T-cell (primary cell): Measurements from ENCODE around the gene ERGIC1. TPM values are rescaled to one million over a fixed set of nuclear protein-coding genes. Genes with fewer than 3 reads are reported as not detected.

Experiments
- ATAC-seq, 4 experiments: fragments of 200-7000 bp in 3 of 4; fragments of 150-1000 bp in 1 of 4; cut with Tn5 transposase; replicated peaks in 1 of 4; 1 replicate in 3 of 4; 2 replicates in 1 of 4; pipeline ENCODE4 v1.10.0; 2021; ENCODE audit warnings: moderate library complexity in 3 of 4, mild to moderate bottlenecking in 2 of 4, moderate number of reproducible peaks in 1 of 4
- CTCF ChIA-PET, 2 donors: fragments of 300-600 bp; sonication (Branson Sonifier 250); formaldehyde crosslinking; loops; one replicate each; lab custom pipeline; 2022; ENCODE audit warnings: antibody characterized with exemption in 2 of 2; lab: Charles Lee
- POLR2A ChIA-PET, 2 donors: fragments of 300-600 bp; sonication (Branson Sonifier 250); formaldehyde crosslinking; loops; one replicate each; lab custom pipeline; 2022; ENCODE audit warnings: antibody characterized with exemption in 2 of 2; lab: Charles Lee
- DNase-seq, 35 experiments: peaks; one replicate each; pipeline versions ENCODE4 v3.0.0 to v3.0.0-alpha.2; 2013 to 2023
- H3K27ac ChIP-seq: one replicate; pipeline ENCODE4 v1.5.1; 2013; ENCODE audit warnings: low read length
- H3K27me3 ChIP-seq, 2 experiments: replicated peaks in 1 of 2; 1 replicate in 1 of 2; 2 replicates in 1 of 2; pipeline versions ENCODE4 v1.6.1 to v1.7.0; 2013; ENCODE audit warnings: low read length in 1 of 2, mixed read lengths in 1 of 2; ENCODE audit not compliant: control insufficient read depth in 2 of 2, insufficient read depth in 2 of 2; ENCODE audit errors: extremely low read depth in 1 of 2
- H3K36me3 ChIP-seq, 2 donors: 1 replicate in 1 of 2; 2 replicates in 1 of 2; pipeline versions ENCODE4 v1.6.1 to v1.7.0; 2013; ENCODE audit warnings: low read length in 1 of 2; ENCODE audit not compliant: control insufficient read depth in 2 of 2, insufficient read depth in 1 of 2; ENCODE audit errors: extremely low read depth in 1 of 2
- H3K4me1 ChIP-seq, 2 experiments: 1 replicate in 1 of 2; 2 replicates in 1 of 2; pipeline versions ENCODE4 v1.6.1 to v1.7.0; 2013; ENCODE audit warnings: low read length in 2 of 2, mixed read lengths in 1 of 2; ENCODE audit not compliant: insufficient read depth in 2 of 2, control insufficient read depth in 1 of 2; ENCODE audit errors: extremely low read depth in 1 of 2
- H3K4me3 ChIP-seq, 2 donors: 1 replicate in 1 of 2; 2 replicates in 1 of 2; pipeline versions ENCODE4 v1.5.1 to v1.7.0; 2013; ENCODE audit warnings: mild to moderate bottlenecking in 2 of 2, low read length in 1 of 2, moderate library complexity in 1 of 2; ENCODE audit not compliant: control insufficient read depth in 1 of 2; ENCODE audit errors: extremely low read depth in 1 of 2
- H3K9me3 ChIP-seq: 2 replicates; pipeline ENCODE4 v1.7.0; 2013
- H3K27ac Mint-ChIP-seq, 2 donors: one replicate each; pipeline ENCODE4 v1.8.0; 2020 to 2021; ENCODE audit warnings: mild to moderate bottlenecking in 2 of 2, mixed read lengths in 2 of 2
- H3K27me3 Mint-ChIP-seq, 2 donors: one replicate each; pipeline ENCODE4 v1.8.0; 2021 to 2022; ENCODE audit warnings: mixed read lengths in 2 of 2
- H3K36me3 Mint-ChIP-seq: one replicate; pipeline ENCODE4 v1.8.0; 2021; ENCODE audit warnings: mixed read lengths
- H3K4me1 Mint-ChIP-seq, 3 donors: one replicate each; pipeline ENCODE4 v1.8.0; 2020 to 2022; ENCODE audit warnings: mixed read lengths in 3 of 3, mild to moderate bottlenecking in 1 of 3
- H3K4me3 Mint-ChIP-seq, 3 donors: one replicate each; pipeline ENCODE4 v1.8.0; 2020 to 2022; ENCODE audit warnings: mild to moderate bottlenecking in 3 of 3, mixed read lengths in 3 of 3, moderate library complexity in 3 of 3
- H3K9me3 Mint-ChIP-seq, 3 donors: one replicate each; pipeline ENCODE4 v1.8.0; 2020 to 2022; ENCODE audit warnings: mixed read lengths in 3 of 3
- WGBS: methylation state at CpG from one replicate; pipeline ENCODE4 v1.1.5; 2013; ENCODE audit warnings: missing lambda C conversion rate; ENCODE audit not compliant: insufficient coverage; 5-methylcytosine and 5-hydroxymethylcytosine counted together
- total RNA-seq, 35 experiments: library from RNA in 6 of 35; stranded (reverse) in 6 of 35; fragments of 120-200 nt in 1 of 35; gene quantifications; one replicate each; pipeline versions ENCODE4 v1.2.1 to v1.2.4 and lab custom pipeline; 2013 to 2026

The ERGIC1 gene
- total RNA-seq, 5 donors from 2014 or later (not counting 1 experiment from before 2014, with no cell fraction given), result 45.5 to 67.7 (median 46.8) TPM

DNA sequence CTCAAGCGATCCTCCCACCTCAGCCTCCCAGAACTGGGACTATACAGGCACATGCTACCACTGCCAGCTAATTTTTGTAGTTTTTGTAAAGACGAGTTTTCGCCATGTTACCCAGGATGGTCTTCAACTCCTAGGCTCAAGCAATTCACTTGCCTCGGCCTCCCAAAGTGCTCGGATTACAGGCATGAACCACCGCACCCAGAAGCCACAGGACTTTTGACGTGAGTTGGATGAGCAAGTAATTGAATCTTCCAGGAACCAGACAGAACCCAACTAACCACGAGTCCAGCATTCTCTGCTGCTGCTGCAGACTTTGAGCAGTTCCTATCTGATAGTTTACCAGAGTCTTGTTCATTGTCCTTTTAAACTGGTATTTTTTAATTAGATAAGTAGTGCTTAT, 139.9 kb downstream of the ERGIC1 start:
- H3K4me3 Mint-ChIP-seq, result no peak overlapping the region
- no peaks in the 10 kb centered on the region for H3K9me3 Mint-ChIP-seq
- H3K4me1 Mint-ChIP-seq, result peaks cover 2 to 9% (median 4%) of the 10 kb centered on the region in 3 donors
- Histone ChIP-seq H3K4me3 (no peak overlapping the region), H3K36me3 (peaks cover 5 to 14% of the 10 kb centered on the region in 2 donors), H3K9me3 (no peaks in the 10 kb centered on the region), H3K27me3 (peaks cover 0 to 2% of the 10 kb centered on the region in 2 experiments), H3K27ac (no peak overlapping the region), H3K4me1 (no peaks in the 10 kb centered on the region)
- peaks cover 0 to 4% of the 10 kb centered on the region in 2 donors for H3K27me3 Mint-ChIP-seq
- DNase-seq (no peak), ATAC-seq (no peak)
- no peak overlapping the region for H3K27ac Mint-ChIP-seq
- WGBS, result 91% methylated on average over 8 of the region's 8 CpGs
- H3K36me3 Mint-ChIP-seq, result peaks cover 11% of the 10 kb centered on the region
- ChIA-PET CTCF (interaction anchor here (0.8 to 1.0 kb wide), 3 partner anchors 10 to 161 kb away, joined by 4 to 6 read pairs (median 4); partner anchors contain the start of gene ATP6V0E1 (in 1 of the 2)), POLR2A (no interaction called here)

DNA sequence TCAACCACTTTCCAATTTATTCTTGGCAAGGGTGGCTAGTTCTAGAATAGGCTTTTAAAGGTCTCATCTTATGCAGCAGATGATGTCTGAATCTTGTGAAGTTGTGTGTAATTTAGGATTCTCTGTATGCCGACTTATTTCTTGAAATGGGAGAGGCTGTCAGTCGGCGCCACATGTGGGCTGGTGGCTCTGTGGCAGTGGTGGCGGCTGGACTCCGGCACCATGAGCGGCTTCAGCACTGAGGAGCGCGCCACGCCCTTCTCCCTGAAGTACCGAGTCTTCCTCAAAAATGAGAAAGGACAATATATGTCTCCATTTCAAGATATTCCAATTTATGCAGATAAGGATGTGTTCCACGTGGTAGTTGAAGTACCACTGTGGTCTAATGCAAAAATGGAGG, 141.2 kb downstream of the ERGIC1 start:
- WGBS, result 86% methylated on average over 9 of the region's 11 CpGs
- Mint-ChIP-seq H3K36me3 (peaks cover 5% of the 10 kb centered on the region), H3K27me3 (peaks cover 0 to 4% of the 10 kb centered on the region in 2 donors), H3K9me3 (no peaks in the 10 kb centered on the region), H3K4me1 (peaks cover 2 to 10% (median 4%) of the 10 kb centered on the region in 3 donors), H3K27ac (no peak overlapping the region), H3K4me3 (no peak overlapping the region)
- no peak for DNase-seq
- POLR2A ChIA-PET, result interaction anchor here in 1 of 2 donors (0.6 kb wide), 1 partner anchor 43 kb away, joined by 4 read pairs; no protein-coding TSS in a partner anchor
- Histone ChIP-seq H3K9me3 (no peaks in the 10 kb centered on the region), H3K36me3 (peaks cover 0 to 2% of the 10 kb centered on the region in 2 donors), H3K4me3 (no peak overlapping the region), H3K27ac (no peak overlapping the region), H3K4me1 (no peaks in the 10 kb centered on the region), H3K27me3 (peaks cover 0 to 2% of the 10 kb centered on the region in 2 experiments)
- CTCF ChIA-PET, result no interaction called here
- ATAC-seq, result no peak

DNA sequence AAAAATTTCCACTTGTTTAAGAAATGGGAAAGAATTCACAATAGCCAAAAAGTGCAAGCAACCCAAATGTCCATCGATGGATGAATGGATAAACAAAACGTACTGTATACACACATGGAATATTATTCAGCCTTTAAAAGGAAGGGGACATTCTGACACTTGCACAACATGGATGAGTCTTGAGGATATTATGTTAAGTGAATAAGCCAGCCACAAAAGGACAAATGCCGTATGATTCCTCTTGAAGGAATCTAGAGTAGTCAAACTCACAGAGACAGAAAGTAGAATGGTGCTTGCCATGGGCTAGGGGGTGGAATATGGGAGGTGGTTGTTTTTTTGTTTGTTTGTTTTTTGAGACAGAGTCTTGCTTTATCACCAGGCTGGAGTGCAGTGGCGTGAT, 145.7 kb downstream of the ERGIC1 start:
- DNase-seq, result no peak
- Mint-ChIP-seq H3K27ac (no peak overlapping the region), H3K27me3 (peaks cover 0 to 2% of the 10 kb centered on the region in 2 donors), H3K4me3 (no peak overlapping the region), H3K9me3 (no peaks in the 10 kb centered on the region), H3K4me1 (peaks cover 20 to 24% (median 21%) of the 10 kb centered on the region in 3 donors), H3K36me3 (no peaks in the 10 kb centered on the region)
- Histone ChIP-seq H3K27me3 (peaks cover 0 to 2% of the 10 kb centered on the region in 2 experiments), H3K9me3 (no peaks in the 10 kb centered on the region), H3K36me3 (no peaks in the 10 kb centered on the region), H3K27ac (no peak overlapping the region), H3K4me3 (no peak overlapping the region), H3K4me1 (peaks cover 0 to 9% of the 10 kb centered on the region in 2 experiments)
- 100% methylated on average over 1 of the region's 4 CpGs for WGBS
- ChIA-PET CTCF (interaction anchor here in 1 of 2 donors (0.9 to 1.1 kb wide), 2 partner anchors 50 to 221 kb away, joined by 3 to 4 read pairs; no protein-coding TSS in a partner anchor), POLR2A (no interaction called here)
- no peak for ATAC-seq

DNA sequence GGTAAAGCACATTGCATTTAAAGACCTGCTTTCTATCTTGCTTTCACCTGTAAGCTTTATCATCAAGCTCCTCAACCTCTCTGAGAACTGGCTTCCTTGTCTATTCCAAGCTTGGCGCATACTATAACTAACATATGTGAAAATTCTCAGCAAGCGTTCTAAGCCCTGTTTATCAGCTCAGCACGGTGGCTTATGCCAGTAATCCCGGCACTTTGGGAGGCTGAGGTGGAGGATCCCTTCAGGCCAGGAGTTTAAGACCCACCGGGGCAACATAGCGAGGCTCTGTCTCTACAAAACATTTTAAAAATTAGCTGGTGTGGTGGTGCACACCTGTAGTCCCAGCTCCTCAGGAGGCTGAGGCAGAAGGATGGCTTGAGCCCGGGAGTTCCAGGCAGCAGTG, 147.9 kb downstream of the ERGIC1 start:
- CTCF ChIA-PET, result interaction anchor here in 1 of 2 donors (0.5 to 1.7 kb wide), 3 partner anchors 162 to 222 kb away, joined by 3 to 5 read pairs (median 5); partner anchors contain the start of gene BNIP1
- Histone ChIP-seq H3K27ac (no peak overlapping the region), H3K9me3 (no peaks in the 10 kb centered on the region), H3K27me3 (no peaks in the 10 kb centered on the region), H3K36me3 (peaks cover 0 to 6% of the 10 kb centered on the region in 2 donors), H3K4me3 (no peak overlapping the region), H3K4me1 (peaks cover 6 to 14% of the 10 kb centered on the region in 2 experiments)
- Mint-ChIP-seq H3K4me1 (peaks cover 36 to 40% (median 39%) of the 10 kb centered on the region in 3 donors), H3K9me3 (no peaks in the 10 kb centered on the region), H3K36me3 (peaks cover 14% of the 10 kb centered on the region), H3K27me3 (no peaks in the 10 kb centered on the region), H3K4me3 (no peak overlapping the region), H3K27ac (peak overlapping the region; percentile 36 to 41)
- no peak for ATAC-seq
- DNase-seq, result no peak
- POLR2A ChIA-PET, result interaction anchor here (0.5 to 0.7 kb wide), 5 partner anchors 24 to 1065 kb away, joined by 4 to 8 read pairs (median 6); no protein-coding TSS in a partner anchor
- 100% methylated on average over 1 of the region's 7 CpGs for WGBS

DNA sequence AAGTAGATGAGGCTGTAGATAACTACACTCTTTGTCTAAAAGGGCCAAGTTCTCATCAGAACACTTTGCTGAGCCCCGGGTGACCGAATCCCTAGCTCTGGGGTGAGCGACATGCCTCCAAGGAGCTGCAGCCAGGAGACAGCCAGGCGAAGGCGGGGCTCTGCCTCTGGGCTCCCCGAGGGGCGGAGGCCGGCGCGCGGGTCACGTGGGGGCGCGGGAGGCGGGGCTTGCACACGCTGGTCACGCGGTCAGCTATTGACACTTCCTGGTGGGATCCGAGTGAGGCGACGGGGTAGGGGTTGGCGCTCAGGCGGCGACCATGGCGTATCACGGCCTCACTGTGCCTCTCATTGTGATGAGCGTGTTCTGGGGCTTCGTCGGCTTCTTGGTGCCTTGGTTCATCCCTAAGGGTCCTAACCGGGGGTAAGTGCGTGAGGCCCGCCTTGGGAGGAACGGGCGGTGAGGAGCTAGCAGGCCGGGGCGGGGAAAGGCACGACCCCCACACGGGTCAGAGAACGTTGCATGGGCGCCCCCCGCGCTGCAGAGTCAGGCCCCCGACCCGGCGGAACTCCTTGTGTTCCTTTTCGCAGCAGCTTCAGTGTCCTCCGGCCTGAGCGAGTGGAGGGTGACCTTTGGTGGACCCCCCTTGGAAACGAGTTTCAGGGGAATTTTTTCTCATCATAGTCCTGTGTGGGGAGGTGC, 149.6 kb downstream of the ERGIC1 start, which contains the start of gene ATP6V0E1:
ATP6V0E1 (plus strand) TSS at position 230 of the 702 bp plus-strand sequence; CDS start at position 320, 90 bp downstream.
- H3K36me3 Mint-ChIP-seq, result peaks cover 19% of the 10 kb centered on the region
- peak within 1 kb of the TSS; percentile 97 to 98 for H3K27ac Mint-ChIP-seq
- no peaks in the 10 kb centered on the region for H3K9me3 Mint-ChIP-seq
- H3K27me3 Mint-ChIP-seq, result no peaks in the 10 kb centered on the region
- Histone ChIP-seq H3K36me3 (peaks cover 0 to 8% of the 10 kb centered on the region in 2 donors), H3K9me3 (no peaks in the 10 kb centered on the region), H3K4me3 (peak within 1 kb of the TSS; percentile 80 to 88), H3K4me1 (peaks cover 6 to 21% of the 10 kb centered on the region in 2 experiments), H3K27me3 (no peaks in the 10 kb centered on the region), H3K27ac (peak within 1 kb of the TSS; percentile 88)
- peak within 1 kb of the TSS; percentile 93 to 97 (median 96) for H3K4me3 Mint-ChIP-seq
- CTCF ChIA-PET, result interaction anchor here (0.6 to 2.3 kb wide), 23 partner anchors 10 to 977 kb away, joined by 3 to 25 read pairs (median 4); partner anchors contain the start of genes BNIP1 (in 1 of the 2), FBXW11 (in 1 of the 2), RPL26L1 (in 1 of the 2) and UBTD2 (in 1 of the 2)
- POLR2A ChIA-PET, result interaction anchor here (0.5 to 1.9 kb wide), 10 partner anchors 23 to 211 kb away, joined by 3 to 21 read pairs (median 3); partner anchors contain the start of gene BNIP1 (in 2 of the 2)
- 0% methylated on average over 25 of the region's 49 CpGs for WGBS
- H3K4me1 Mint-ChIP-seq, result peaks cover 35 to 55% (median 52%) of the 10 kb centered on the region in 3 donors
- DNase-seq (peak; percentile 81 to 96 (median 89)), ATAC-seq (peak; percentile 88 to 94 (median 90))
